ENCODE measurements around the gene GIGYF2.

- TF ChIP-seq, protein P1, sequence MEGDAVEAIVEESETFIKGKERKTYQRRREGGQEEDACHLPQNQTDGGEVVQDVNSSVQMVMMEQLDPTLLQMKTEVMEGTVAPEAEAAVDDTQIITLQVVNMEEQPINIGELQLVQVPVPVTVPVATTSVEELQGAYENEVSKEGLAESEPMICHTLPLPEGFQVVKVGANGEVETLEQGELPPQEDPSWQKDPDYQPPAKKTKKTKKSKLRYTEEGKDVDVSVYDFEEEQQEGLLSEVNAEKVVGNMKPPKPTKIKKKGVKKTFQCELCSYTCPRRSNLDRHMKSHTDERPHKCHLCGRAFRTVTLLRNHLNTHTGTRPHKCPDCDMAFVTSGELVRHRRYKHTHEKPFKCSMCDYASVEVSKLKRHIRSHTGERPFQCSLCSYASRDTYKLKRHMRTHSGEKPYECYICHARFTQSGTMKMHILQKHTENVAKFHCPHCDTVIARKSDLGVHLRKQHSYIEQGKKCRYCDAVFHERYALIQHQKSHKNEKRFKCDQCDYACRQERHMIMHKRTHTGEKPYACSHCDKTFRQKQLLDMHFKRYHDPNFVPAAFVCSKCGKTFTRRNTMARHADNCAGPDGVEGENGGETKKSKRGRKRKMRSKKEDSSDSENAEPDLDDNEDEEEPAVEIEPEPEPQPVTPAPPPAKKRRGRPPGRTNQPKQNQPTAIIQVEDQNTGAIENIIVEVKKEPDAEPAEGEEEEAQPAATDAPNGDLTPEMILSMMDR (IDR thresholded peaks at IDR 0.05; ENCODE audit: low read depth, low read length) = no peak
- no peak for TF ChIP-seq EZH2phosphoT487 (IDR thresholded peaks at IDR 0.05; ENCODE audit: low read depth)
Measured at GRCh38 chr2:232896720-232897597, 199.8 kb downstream of the GIGYF2 start.

Data from OCI-LY3 (cell line).